Heart left ventricle (tissue), 13 donors: ENCODE measurements around the gene HSPB2.

Experiments
- POLR2A ChIP-seq, 2 donors: fragments of 450-650 bp; IDR thresholded peaks; one replicate each; pipeline ENCODE4 v1.6.1; 2017; ENCODE audit warnings: antibody characterized with exemption in 2 of 2, mild to moderate bottlenecking in 2 of 2, moderate library complexity in 2 of 2
- TF ChIP-seq, protein P1 (sequence below), 12 donors: fragments of 200-600 bp; sonication (generic) in 4 of 12; IDR thresholded peaks; one replicate each; pipeline versions ENCODE4 v1.5.0 to v1.8.0; 2018 to 2022; ENCODE audit warnings: antibody characterized with exemption in 12 of 12, mild to moderate bottlenecking in 5 of 12
- donor health status: ischemic (EF 13 %, LVEDD 7.1; RV severe dilation, severe dysfunction).
- donor health status: DM: no; HTN: yes; CAD: no.
- donor health status: DM: no; HTN: no; CAD: no.
- donor health status: ischemic (EF 25% LVEDD 6.9; RV normal size, moderate dysfunction).
- donor health status: ischemic (EF 25% LVEDD 5.7; RV mildly dilated, moderate dysfunction).
- donor health status: ischemic (EF 35%, LVEDD 5.7; RV mildly dilated, moderate dysfunction).
- donor health status: nonischemic (EF 11% LVEDD 7.7; RV severe dilation, severe dysfunction).
- donor health status: DM: yes; HTN: yes; CAD: no.
- donor health status: PGD.
- donor health status: ischemic (EF 29% LVEDD 5.4; RV normal size, mild dysfunction).
- donor health status: nonischemic (EF 23%, LVEDD 6.1; RV moderate dilation, normal function).

- TF ChIP-seq, protein P1, sequence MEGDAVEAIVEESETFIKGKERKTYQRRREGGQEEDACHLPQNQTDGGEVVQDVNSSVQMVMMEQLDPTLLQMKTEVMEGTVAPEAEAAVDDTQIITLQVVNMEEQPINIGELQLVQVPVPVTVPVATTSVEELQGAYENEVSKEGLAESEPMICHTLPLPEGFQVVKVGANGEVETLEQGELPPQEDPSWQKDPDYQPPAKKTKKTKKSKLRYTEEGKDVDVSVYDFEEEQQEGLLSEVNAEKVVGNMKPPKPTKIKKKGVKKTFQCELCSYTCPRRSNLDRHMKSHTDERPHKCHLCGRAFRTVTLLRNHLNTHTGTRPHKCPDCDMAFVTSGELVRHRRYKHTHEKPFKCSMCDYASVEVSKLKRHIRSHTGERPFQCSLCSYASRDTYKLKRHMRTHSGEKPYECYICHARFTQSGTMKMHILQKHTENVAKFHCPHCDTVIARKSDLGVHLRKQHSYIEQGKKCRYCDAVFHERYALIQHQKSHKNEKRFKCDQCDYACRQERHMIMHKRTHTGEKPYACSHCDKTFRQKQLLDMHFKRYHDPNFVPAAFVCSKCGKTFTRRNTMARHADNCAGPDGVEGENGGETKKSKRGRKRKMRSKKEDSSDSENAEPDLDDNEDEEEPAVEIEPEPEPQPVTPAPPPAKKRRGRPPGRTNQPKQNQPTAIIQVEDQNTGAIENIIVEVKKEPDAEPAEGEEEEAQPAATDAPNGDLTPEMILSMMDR (IDR thresholded peaks at IDR 0.05): no peak
- TF ChIP-seq POLR2A (IDR thresholded peaks at IDR 0.05): no peak
These were observed 11.4 kb downstream of the HSPB2 start for GRCh38 chr11:111923951-111924350.
